SK-N-SH treated with all-trans-retinoic acid at 6 μM for 48 hours (cell line): ENCODE measurements around the gene SIL1.

ENCODE experiments used
- ARNTL ChIP-seq: fragments of 450-650 bp; formaldehyde crosslinking; IDR thresholded peaks from 2 replicates; pipeline ENCODE4 v1.5.0; 2020; ENCODE audit warnings: low read depth, mild to moderate bottlenecking, moderate library complexity, borderline replicate concordance
- BACH2 ChIP-seq: fragments of 250-450 bp; sonication (Bioruptor Pico); IDR thresholded peaks from 2 replicates; pipeline ENCODE4 v1.9.0; 2021; ENCODE audit warnings: mild to moderate bottlenecking, borderline replicate concordance
- CSDC2 ChIP-seq: fragments of 250-450 bp; sonication (Bioruptor Pico); IDR thresholded peaks from 2 replicates; pipeline ENCODE4 v1.5.0; 2020; ENCODE audit warnings: mild to moderate bottlenecking, moderate library complexity
- ESRRG ChIP-seq: fragments of 250-450 bp; sonication (Bioruptor Pico); IDR thresholded peaks from 2 replicates; pipeline ENCODE4 v1.6.1; 2021; ENCODE audit warnings: mild to moderate bottlenecking
- ISL1 ChIP-seq: fragments of 250-450 bp; sonication (Bioruptor Pico); IDR thresholded peaks from 2 replicates; pipeline ENCODE4 v2.1.2; 2022; ENCODE audit warnings: mild to moderate bottlenecking, moderate library complexity
- RARB ChIP-seq: fragments of 250-450 bp; sonication (Bioruptor Pico); IDR thresholded peaks from 2 replicates; pipeline ENCODE4 v1.8.0; 2021; ENCODE audit warnings: mild to moderate bottlenecking, moderate library complexity
- ZFP30 ChIP-seq: fragments of 450-650 bp; formaldehyde crosslinking; IDR thresholded peaks from 2 replicates; pipeline ENCODE4 v1.5.0; 2022; ENCODE audit warnings: mild to moderate bottlenecking, moderate library complexity
- ZNF8 ChIP-seq: fragments of 450-650 bp; formaldehyde crosslinking; IDR thresholded peaks from 2 replicates; pipeline ENCODE4 v1.5.0; 2020; ENCODE audit warnings: mild to moderate bottlenecking, moderate library complexity

GRCh38 chr5:138999674-139000073 is 198.5 kb downstream of the SIL1 start:
- TF ChIP-seq ESRRG (CRISPR knock-in tag) (no peak), RARB (no peak), ISL1 (CRISPR knock-in tag) (no peak), ZFP30 (CRISPR knock-in tag) (no peak), ZNF8 (CRISPR knock-in tag) (no peak), BACH2 (CRISPR knock-in tag) (no peak), CSDC2 (CRISPR knock-in tag) (no peak), ARNTL (CRISPR knock-in tag) (no peak)
